Fibroblast of mammary gland (primary cell): Measurements from ENCODE around the gene GALR2.
A peak's percentile ranks its signal among the peaks of the same experiment; 100 is the strongest.

Experiments
- DNase-seq: peaks from one replicate; pipeline ENCODE4 v3.0.0-alpha.2; 2010; ENCODE audit warnings: low read depth
- H3K4me3 ChIP-seq: 2 replicates; pipeline ENCODE4 v1.5.1; 2011; ENCODE audit warnings: low read depth, mild to moderate bottlenecking, low read length, moderate library complexity; ENCODE audit not compliant: control insufficient read depth
- TF ChIP-seq, protein P1 (sequence below): conservative IDR thresholded peaks from 2 replicates; pipeline ENCODE4 v1.5.1; 2011; ENCODE audit warnings: low read depth, low read length, inconsistent platforms; ENCODE audit not compliant: control insufficient read depth, insufficient read depth

Gene GALR2

DNA sequence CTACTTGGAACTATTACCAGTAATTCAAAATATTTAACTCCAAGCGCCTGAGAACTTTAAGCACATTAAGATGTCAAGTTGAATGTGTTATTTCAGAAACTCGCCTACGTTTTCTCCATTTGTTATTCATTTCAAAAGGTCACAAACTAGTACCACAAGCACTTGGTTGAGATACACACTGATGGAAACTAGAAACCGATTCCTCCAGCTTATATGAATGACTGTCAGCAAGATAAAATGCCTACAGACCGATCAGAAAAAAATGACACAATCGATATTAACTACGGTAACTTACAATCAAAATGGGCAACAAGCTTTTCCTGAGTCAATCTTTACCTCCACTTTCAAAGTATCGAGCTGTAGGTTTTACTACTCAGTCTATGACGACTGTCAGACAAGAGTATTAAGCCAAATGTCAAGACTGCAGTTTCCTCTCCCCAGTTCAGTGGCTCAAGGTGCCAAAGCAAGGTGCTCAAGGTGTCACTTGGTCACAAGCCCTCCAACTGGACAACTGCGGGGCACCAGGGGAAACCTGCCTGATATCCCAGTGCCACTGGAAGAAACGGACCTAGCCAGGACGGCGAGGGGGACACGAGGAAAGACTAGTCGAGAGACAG, 2.9 kb upstream of the GALR2 start:
- no peak for DNase-seq
- peak overlapping the region; percentile 93 for H3K4me3 ChIP-seq
- TF ChIP-seq, protein P1, sequence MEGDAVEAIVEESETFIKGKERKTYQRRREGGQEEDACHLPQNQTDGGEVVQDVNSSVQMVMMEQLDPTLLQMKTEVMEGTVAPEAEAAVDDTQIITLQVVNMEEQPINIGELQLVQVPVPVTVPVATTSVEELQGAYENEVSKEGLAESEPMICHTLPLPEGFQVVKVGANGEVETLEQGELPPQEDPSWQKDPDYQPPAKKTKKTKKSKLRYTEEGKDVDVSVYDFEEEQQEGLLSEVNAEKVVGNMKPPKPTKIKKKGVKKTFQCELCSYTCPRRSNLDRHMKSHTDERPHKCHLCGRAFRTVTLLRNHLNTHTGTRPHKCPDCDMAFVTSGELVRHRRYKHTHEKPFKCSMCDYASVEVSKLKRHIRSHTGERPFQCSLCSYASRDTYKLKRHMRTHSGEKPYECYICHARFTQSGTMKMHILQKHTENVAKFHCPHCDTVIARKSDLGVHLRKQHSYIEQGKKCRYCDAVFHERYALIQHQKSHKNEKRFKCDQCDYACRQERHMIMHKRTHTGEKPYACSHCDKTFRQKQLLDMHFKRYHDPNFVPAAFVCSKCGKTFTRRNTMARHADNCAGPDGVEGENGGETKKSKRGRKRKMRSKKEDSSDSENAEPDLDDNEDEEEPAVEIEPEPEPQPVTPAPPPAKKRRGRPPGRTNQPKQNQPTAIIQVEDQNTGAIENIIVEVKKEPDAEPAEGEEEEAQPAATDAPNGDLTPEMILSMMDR, result no peak

DNA sequence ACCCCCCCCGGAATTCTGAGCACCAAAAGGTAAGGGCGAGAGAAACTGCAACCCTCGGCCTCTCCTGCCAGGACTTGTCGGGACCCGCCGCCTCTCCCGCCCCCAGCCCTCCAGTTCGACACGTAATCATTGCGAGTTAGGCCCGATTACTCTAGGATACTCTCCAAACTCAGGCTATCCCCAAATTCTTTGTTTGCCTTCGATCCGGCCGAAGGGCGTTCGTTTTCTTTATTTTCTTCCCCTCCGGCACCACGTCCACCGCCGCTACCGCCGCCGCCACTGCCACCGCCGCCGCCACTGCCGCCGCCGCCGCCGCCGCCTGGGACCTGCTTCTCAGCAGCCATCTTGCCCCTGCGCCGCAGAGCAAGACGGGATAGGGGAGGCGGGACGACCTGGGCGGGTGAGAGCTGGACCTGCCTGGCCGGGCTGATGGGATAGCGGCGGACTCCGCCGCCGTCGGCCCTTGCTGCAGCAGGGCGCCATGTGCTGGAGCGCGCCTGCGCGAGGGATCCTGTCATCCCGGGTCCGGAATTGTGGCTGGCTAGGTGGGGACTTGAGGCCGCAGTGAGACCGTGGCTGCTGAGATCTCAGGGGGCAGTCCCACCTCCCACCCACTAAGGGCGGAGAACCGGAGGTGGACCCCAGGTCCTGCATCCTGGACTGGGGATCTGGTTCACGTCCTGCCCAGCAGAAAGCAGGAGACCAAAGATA, 2.3 kb upstream of the GALR2 start, which contains the start of gene SRP68:
SRP68 (minus strand) TSS at position 370 of the 711 bp plus-strand sequence; CDS start at position 344, 26 bp downstream.
- H3K4me3 ChIP-seq, result peak within 1 kb of the TSS; percentile 93
- TF ChIP-seq, protein P1, result no peak
- DNase-seq, result peak; percentile 87

DNA sequence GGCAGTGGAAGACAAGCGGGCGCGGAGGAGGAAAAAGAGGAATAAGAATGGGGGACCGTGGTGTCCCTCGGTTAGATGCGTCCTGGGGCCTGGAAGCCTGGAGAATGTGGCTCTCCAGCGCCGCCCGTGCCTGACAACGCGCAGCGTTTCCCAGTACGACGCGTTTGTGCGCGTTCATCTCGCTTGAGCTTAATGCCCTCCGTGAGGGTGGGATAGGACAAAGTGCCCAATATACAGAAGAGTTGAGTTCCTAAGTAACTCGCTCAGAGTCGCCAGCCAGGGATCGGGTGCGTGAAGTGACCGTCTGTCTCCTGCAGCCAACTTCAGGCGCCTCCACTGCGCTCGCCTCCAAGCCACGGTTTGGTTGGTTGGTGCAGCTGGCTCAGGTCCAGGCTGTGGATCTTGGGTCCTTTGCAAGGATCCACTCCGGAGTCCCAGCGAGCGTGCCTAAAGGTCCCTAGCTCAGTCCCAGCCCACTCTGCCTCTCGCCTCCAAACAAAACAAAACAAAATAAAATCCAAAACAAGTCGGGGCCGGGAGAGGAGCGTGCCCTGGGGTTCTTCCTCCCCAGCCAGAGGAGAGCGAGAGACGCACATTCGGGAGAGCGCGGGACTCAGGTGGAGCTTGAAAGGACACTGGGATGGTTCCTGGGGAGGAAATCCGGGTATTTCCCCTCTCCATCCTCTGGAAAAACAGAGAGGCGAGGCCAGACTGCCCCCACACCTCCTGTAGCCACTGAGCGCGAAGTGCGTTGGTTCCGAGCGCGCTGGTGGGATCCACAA, 974 bp downstream of the GALR2 start:
- no peak for DNase-seq
- TF ChIP-seq, protein P1, result no peak
- no peak overlapping the region for H3K4me3 ChIP-seq

DNA sequence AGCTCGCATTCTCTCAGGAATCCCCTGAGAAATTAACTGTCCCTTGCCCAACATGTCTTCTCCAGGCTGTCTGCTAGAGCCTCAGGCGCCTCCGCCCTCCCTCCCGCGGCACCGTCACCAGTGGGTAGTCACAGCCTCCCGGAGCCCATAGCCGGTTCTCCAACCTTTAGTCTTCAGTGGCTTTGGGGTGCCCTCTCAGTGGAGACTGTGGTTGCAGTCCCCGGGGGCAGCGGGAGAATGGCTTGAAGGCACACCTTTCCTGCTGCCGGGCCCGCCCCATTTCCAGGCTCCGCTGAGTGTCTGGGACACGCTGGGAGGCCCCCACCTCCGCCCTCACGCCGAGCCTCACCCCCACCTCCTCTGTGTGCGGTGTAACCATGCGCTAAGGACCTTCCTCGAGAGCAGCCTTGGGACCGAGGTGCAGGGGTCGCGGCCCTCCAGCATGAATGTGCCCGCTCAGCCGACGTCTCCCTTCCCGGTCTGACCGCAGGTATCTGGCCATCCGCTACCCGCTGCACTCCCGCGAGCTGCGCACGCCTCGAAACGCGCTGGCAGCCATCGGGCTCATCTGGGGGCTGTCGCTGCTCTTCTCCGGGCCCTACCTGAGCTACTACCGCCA, 1.7 kb downstream of the GALR2 start:
- TF ChIP-seq, protein P1, result no peak
- no peak for DNase-seq
- H3K4me3 ChIP-seq, result no peak overlapping the region

DNA sequence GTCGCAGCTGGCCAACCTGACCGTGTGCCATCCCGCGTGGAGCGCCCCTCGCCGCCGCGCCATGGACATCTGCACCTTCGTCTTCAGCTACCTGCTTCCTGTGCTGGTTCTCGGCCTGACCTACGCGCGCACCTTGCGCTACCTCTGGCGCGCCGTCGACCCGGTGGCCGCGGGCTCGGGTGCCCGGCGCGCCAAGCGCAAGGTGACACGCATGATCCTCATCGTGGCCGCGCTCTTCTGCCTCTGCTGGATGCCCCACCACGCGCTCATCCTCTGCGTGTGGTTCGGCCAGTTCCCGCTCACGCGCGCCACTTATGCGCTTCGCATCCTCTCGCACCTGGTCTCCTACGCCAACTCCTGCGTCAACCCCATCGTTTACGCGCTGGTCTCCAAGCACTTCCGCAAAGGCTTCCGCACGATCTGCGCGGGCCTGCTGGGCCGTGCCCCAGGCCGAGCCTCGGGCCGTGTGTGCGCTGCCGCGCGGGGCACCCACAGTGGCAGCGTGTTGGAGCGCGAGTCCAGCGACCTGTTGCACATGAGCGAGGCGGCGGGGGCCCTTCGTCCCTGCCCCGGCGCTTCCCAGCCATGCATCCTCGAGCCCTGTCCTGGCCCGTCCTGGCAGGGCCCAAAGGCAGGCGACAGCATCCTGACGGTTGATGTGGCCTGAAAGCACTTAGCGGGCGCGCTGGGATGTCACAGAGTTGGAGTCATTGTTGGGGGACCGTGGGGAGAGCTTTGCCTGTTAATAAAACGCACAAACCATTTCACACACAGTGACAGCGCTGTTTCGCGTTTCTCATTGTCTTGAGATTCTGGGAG, 2.4 kb downstream of the GALR2 start:
- TF ChIP-seq, protein P1, result no peak
- DNase-seq, result peak; percentile 23
- no peak overlapping the region for H3K4me3 ChIP-seq
